ENCODE data around the gene GAL. TPM values are rescaled to one million over a fixed set of nuclear protein-coding genes. Genes with fewer than 3 reads are reported as not detected.

GAL gene
- total and polyA plus RNA-seq, 2 of the 8 experiments (the other 6 are each of a cell fraction or from before 2014, with no cell fraction given): 81.8 to 233 TPM

DNA sequence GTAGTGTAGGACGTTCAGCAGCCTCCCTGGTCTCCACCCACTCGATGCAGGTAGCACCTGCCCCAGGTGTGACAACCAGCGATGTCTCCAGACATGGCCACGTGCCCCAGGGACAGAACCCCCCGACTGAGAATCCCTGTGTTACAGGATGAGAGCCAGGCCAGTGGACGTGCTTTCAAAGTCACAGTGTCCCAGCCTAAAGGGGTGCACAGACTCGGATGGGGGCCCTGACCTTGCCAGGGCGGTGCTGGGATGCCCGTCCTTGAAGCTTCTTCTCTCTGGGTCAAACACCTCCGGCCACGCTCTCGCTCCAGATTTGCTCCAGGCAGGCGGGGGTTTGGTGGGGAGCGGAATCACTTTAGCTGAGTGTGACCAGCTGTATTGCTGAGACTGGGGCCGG is 23.3 kb upstream of the GAL start:
- WGBS, 2 experiments (ENCODE audit: extremely low coverage in 1 of 2, insufficient coverage in 1 of 2, insufficient read length in 1 of 2, insufficient replicate concordance in 2 of 2, low coverage in 1 of 2, low lambda C conversion rate in 2 of 2, missing lambda C conversion rate in 1 of 2): 87% methylated on average over 15 of the region's 15 CpGs; no CpG with 5 or more reads in 1 of the 2 experiments
- H3K4me2 ChIP-seq (ENCODE audit: insufficient read depth in 1 of 2, low read depth in 2 of 2, low read length in 2 of 2): no peak overlapping the region
- H2BK20ac ChIP-seq (ENCODE audit: low read length): no peak overlapping the region
- no peaks in the 10 kb centered on the region; a peak in 1 of 4 replicates for H3K9me3 ChIP-seq (ENCODE audit: insufficient read depth in 2 of 2, low read depth in 1 of 2, low read length in 1 of 2)
- no peaks in the 10 kb centered on the region for H3K36me3 ChIP-seq (ENCODE audit: control insufficient read depth in 2 of 4, insufficient read depth in 4 of 4, low read length in 3 of 4)
- H4K91ac ChIP-seq (replicated peaks; ENCODE audit: insufficient read length, low read length): no peak overlapping the region
- no peak overlapping the region for H3K4ac ChIP-seq (replicated peaks; ENCODE audit: insufficient read length, low read depth, low read length)
- no peak overlapping the region for H3K14ac ChIP-seq (ENCODE audit: insufficient read length)
- no peaks in the 10 kb centered on the region for H4K20me1 ChIP-seq (replicated peaks in 1 of 2; ENCODE audit: control insufficient read depth in 1 of 2, insufficient read depth in 2 of 2, low read length in 2 of 2)
- no peak overlapping the region for H3K9ac ChIP-seq (replicated peaks in 1 of 4; ENCODE audit: extremely low read depth in 1 of 4, low read depth in 3 of 4, low read length in 3 of 4)
- POLR2A ChIA-PET (ENCODE audit: partially characterized antibody): no interaction called here
- DNase-seq (ENCODE audit: low read depth in 1 of 2, low spot score in 2 of 2) (no peak), FAIRE-seq (no peak)
- no peak overlapping the region for H2BK5ac ChIP-seq (ENCODE audit: low read depth, low read length)
- no peaks in the 10 kb centered on the region for H3K79me1 ChIP-seq (ENCODE audit: low read depth, low read length)
- no peak overlapping the region for H3K56ac ChIP-seq (replicated peaks; ENCODE audit: insufficient read length, low read depth, low read length)
- H4K5ac ChIP-seq (ENCODE audit: insufficient read length, low read depth, low read length): no peak overlapping the region
- no peak overlapping the region for H2BK120ac ChIP-seq (replicated peaks; ENCODE audit: low read depth, low read length)
- no peak overlapping the region for H2BK15ac ChIP-seq (ENCODE audit: low read length)
- no peak overlapping the region for H3K23ac ChIP-seq (ENCODE audit: insufficient read length)
- H3K18ac ChIP-seq (ENCODE audit: extremely low read depth, low read length): no peak overlapping the region
- no peak overlapping the region for H3K27ac ChIP-seq (ENCODE audit: low read depth, low read length)
- CTCF ChIA-PET (ENCODE audit: partially characterized antibody): interaction anchor here (0.8 to 2.3 kb wide), 4 partner anchors 9 to 34 kb away, joined by 3 to 5 read pairs (median 4); no protein-coding TSS in a partner anchor
- no peak overlapping the region for H3K4me3 ChIP-seq (ENCODE audit: extremely low read depth in 1 of 4, insufficient read depth in 2 of 4, low read depth in 3 of 4, low read length in 4 of 4)
- H3K23me2 ChIP-seq (ENCODE audit: low read depth, low read length): no peaks in the 10 kb centered on the region
- H2AK5ac ChIP-seq (ENCODE audit: low read depth, low read length): no peak overlapping the region
- H2AFZ ChIP-seq (ENCODE audit: low read length): no peak overlapping the region
- TF ChIP-seq POU5F1 (IDR thresholded peaks at IDR 0.05; ENCODE audit: low read depth, low read length) (no peak), GABPA (IDR thresholded peaks at IDR 0.05; ENCODE audit: borderline replicate concordance, insufficient read depth, low read length) (no peak), CBX5 (IDR thresholded peaks at IDR 0.05; ENCODE audit: low read depth, low read length) (no peak), BRCA1 (IDR thresholded peaks at IDR 0.05; ENCODE audit: low read depth, low read length) (no peak), HDAC2 (IDR thresholded peaks at IDR 0.05; ENCODE audit: borderline replicate concordance in 1 of 2, low read depth in 2 of 2, low read length in 2 of 2) (no peak)
- TF ChIP-seq, protein P1, sequence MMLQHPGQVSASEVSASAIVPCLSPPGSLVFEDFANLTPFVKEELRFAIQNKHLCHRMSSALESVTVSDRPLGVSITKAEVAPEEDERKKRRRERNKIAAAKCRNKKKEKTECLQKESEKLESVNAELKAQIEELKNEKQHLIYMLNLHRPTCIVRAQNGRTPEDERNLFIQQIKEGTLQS (IDR thresholded peaks at IDR 0.05; ENCODE audit: insufficient read depth, low read depth, low read length): no peak
- no peaks in the 10 kb centered on the region for H3K79me2 ChIP-seq (ENCODE audit: control insufficient read depth in 1 of 2, insufficient read depth in 2 of 2, low read length in 2 of 2)
- H3K27me3 ChIP-seq (replicated peaks in 1 of 4; ENCODE audit: control insufficient read depth in 3 of 4, extremely low read depth in 1 of 4, insufficient read depth in 3 of 4, low read length in 3 of 4): no peaks in the 10 kb centered on the region
- 0 out of 2 replicates have a peak overlapping the region, but pooled peaks have one; percentile 39 for H2BK12ac ChIP-seq (ENCODE audit: low read depth, low read length)
- H4K8ac ChIP-seq (ENCODE audit: extremely low read depth, insufficient read depth, low read length): no peak overlapping the region
- H3K4me1 ChIP-seq (replicated peaks in 1 of 4; ENCODE audit: control insufficient read depth in 3 of 4, insufficient read depth in 4 of 4, low read length in 3 of 4): no peaks in the 10 kb centered on the region
